A549 (cell line): Measurements from ENCODE around the gene CHTOP. TPM values are rescaled to one million over a fixed set of nuclear protein-coding genes. Genes with fewer than 3 reads are reported as not detected.
A peak's percentile ranks its signal among the peaks of the same experiment; 100 is the strongest.

ENCODE experiments used
- ATAC-seq, 2 experiments: fragments of 200-7000 bp in 1 of 2; fragments of >200 bp in 1 of 2; cut with Nextera tagmentation in 1 of 2; cut with Tn5 transposase in 1 of 2; 3 replicates each; pipeline versions ENCODE4 v1.8.0 to v1.9.1; 2018 to 2020; ENCODE audit warnings: mild to moderate bottlenecking in 1 of 2, moderate library complexity in 1 of 2
- CTCF ChIA-PET: fragments of 300-600 bp; sonication (Branson Sonifier 250); formaldehyde crosslinking; extraction: SDS; loops from one replicate; lab custom pipeline; 2021; ENCODE audit warnings: antibody characterized with exemption, inconsistent platforms; lab: Yijun Ruan, JAX
- POLR2A ChIA-PET: fragments of 350-600 bp; formaldehyde crosslinking; extraction: SDS; loops from one replicate; lab custom pipeline; 2021; ENCODE audit warnings: antibody characterized with exemption, inconsistent platforms; lab: Yijun Ruan, JAX
- DNase-seq, 2 experiments: peaks; one replicate each; pipeline versions ENCODE4 v3.0.0 to v3.0.0-alpha.2; 2011 to 2016; ENCODE audit warnings: low read depth in 1 of 2, low spot score in 1 of 2
- FAIRE-seq: peaks from 2 replicates; lab custom pipeline; 2011; peaks lifted over from hg19 to GRCh38; lab: Jason Lieb, UNC
- H3K27ac ChIP-seq, 2 experiments: fragments of >200 bp; sonication (Bioruptor Twin); formaldehyde crosslinking; 3 replicates each; pipeline ENCODE4 v1.5.1; 2016 to 2017
- H3K4me1 ChIP-seq: fragments of >200 bp; sonication (Bioruptor Twin); formaldehyde crosslinking; 3 replicates; pipeline ENCODE4 v1.6.1; 2016
- H3K4me2 ChIP-seq: fragments of >200 bp; sonication (Bioruptor Twin); formaldehyde crosslinking; 3 replicates; pipeline ENCODE4 v1.6.1; 2016
- H3K4me3 ChIP-seq: fragments of >200 bp; sonication (Bioruptor Twin); formaldehyde crosslinking; 3 replicates; pipeline ENCODE4 v1.5.1; 2016
- H3K9me3 ChIP-seq: fragments of >200 bp; sonication (Bioruptor Twin); formaldehyde crosslinking; 3 replicates; pipeline ENCODE4 v1.6.1; 2016
- CBX2 ChIP-seq: fragments of 200-600 bp; sonication (generic); IDR thresholded peaks from 2 replicates; pipeline ENCODE4 v1.6.1; 2016; ENCODE audit warnings: low read depth, mild to moderate bottlenecking, borderline replicate concordance
- CBX8 ChIP-seq: fragments of 200-600 bp; sonication (generic); IDR thresholded peaks from 2 replicates; pipeline ENCODE4 v1.6.1; 2016
- CEBPB ChIP-seq, 2 experiments: fragments of >200 bp in 1 of 2; sonication (Bioruptor Twin) in 1 of 2; formaldehyde crosslinking in 1 of 2; IDR thresholded peaks; 2 replicates each; pipeline ENCODE4 v1.6.1; 2012 to 2016
- CHD2 ChIP-seq: fragments of 150-350 bp; IDR thresholded peaks from 2 replicates; pipeline ENCODE4 v1.6.1; 2014; ENCODE audit warnings: low read length; ENCODE audit not compliant: partially characterized antibody
- CHD4 ChIP-seq: fragments of 200-600 bp; sonication (generic); IDR thresholded peaks from 2 replicates; pipeline ENCODE4 v1.6.1; 2016; ENCODE audit warnings: antibody characterized with exemption, mild to moderate bottlenecking, borderline replicate concordance
- EHMT2 ChIP-seq: fragments of 200-600 bp; sonication (generic); IDR thresholded peaks from 2 replicates; pipeline ENCODE4 v1.6.1; 2016; ENCODE audit warnings: antibody characterized with exemption, low read depth, mild to moderate bottlenecking, moderate library complexity
- EP300 ChIP-seq, 2 experiments: fragments of >200 bp; sonication (Bioruptor Twin); formaldehyde crosslinking; IDR thresholded peaks; 2 replicates in 1 of 2; 3 replicates in 1 of 2; pipeline ENCODE4 v1.6.1; 2016 to 2017
- FOSB ChIP-seq: fragments of 250-450 bp; sonication (Bioruptor Pico); IDR thresholded peaks from 2 replicates; pipeline ENCODE4 v1.5.0; 2020; ENCODE audit warnings: mild to moderate bottlenecking, moderate library complexity
- FOSL2 ChIP-seq, 2 experiments: fragments of 450-650 bp in 1 of 2; fragments of >200 bp in 1 of 2; sonication (Bioruptor Twin) in 1 of 2; formaldehyde crosslinking; IDR thresholded peaks; 2 replicates each; pipeline versions ENCODE4 v1.5.0 to v1.6.1; 2016 to 2020; ENCODE audit warnings: mild to moderate bottlenecking in 1 of 2, moderate library complexity in 1 of 2
- FOXS1 ChIP-seq: fragments of 250-450 bp; sonication (Bioruptor Pico); IDR thresholded peaks from 2 replicates; pipeline ENCODE4 v1.5.0; 2020; ENCODE audit warnings: mild to moderate bottlenecking, moderate library complexity
- GATA3 ChIP-seq: IDR thresholded peaks from 2 replicates; pipeline ENCODE4 v1.6.1; 2012; ENCODE audit warnings: borderline replicate concordance
- JUN ChIP-seq, 2 experiments: fragments of >200 bp; sonication (Bioruptor Twin); formaldehyde crosslinking; IDR thresholded peaks; 2 replicates in 1 of 2; 3 replicates in 1 of 2; pipeline ENCODE4 v1.6.1; 2016 to 2017
- JUNB ChIP-seq: fragments of >200 bp; sonication (Bioruptor Twin); formaldehyde crosslinking; IDR thresholded peaks from 2 replicates; pipeline ENCODE4 v1.6.1; 2016
- MAFK ChIP-seq: fragments of 450-650 bp; IDR thresholded peaks from 2 replicates; pipeline ENCODE4 v1.6.1; 2014; ENCODE audit not compliant: partially characterized antibody
- MAZ ChIP-seq: fragments of 150-350 bp; IDR thresholded peaks from 2 replicates; pipeline ENCODE4 v1.6.1; 2014; ENCODE audit warnings: antibody characterized with exemption, low read depth, low read length, borderline replicate concordance
- MYC ChIP-seq: IDR thresholded peaks from 2 replicates; pipeline ENCODE4 v1.6.1; 2012; ENCODE audit warnings: mild to moderate bottlenecking, inconsistent platforms, low read length, improper control_type of control experiment, borderline replicate concordance
- PHF8 ChIP-seq: fragments of 200-600 bp; sonication (generic); IDR thresholded peaks from 2 replicates; pipeline ENCODE4 v1.6.1; 2016; ENCODE audit warnings: low read depth, mild to moderate bottlenecking, antibody characterized with exemption, moderate library complexity, borderline replicate concordance
- POLR2A ChIP-seq: IDR thresholded peaks from 2 replicates; pipeline ENCODE4 v1.6.1; 2012; ENCODE audit warnings: mild to moderate bottlenecking, low read length
- SREBF2 ChIP-seq: fragments of 450-650 bp; IDR thresholded peaks from 2 replicates; pipeline ENCODE4 v1.6.1; 2014; ENCODE audit warnings: mild to moderate bottlenecking, moderate library complexity
- TFCP2L1 ChIP-seq: fragments of 250-450 bp; sonication (Bioruptor Pico); IDR thresholded peaks from 2 replicates; pipeline ENCODE4 v1.5.0; 2021; ENCODE audit warnings: mild to moderate bottlenecking
- ZFP36 ChIP-seq: fragments of 450-650 bp; IDR thresholded peaks from 2 replicates; pipeline ENCODE4 v1.6.1; 2014; ENCODE audit warnings: borderline replicate concordance; ENCODE audit not compliant: partially characterized antibody
- ZNF302 ChIP-seq: fragments of 250-450 bp; sonication (Bioruptor Pico); IDR thresholded peaks from 2 replicates; pipeline ENCODE4 v1.9.0; 2021; ENCODE audit warnings: inconsistent platforms, mild to moderate bottlenecking, moderate library complexity
- WGBS: methylation state at CpG from one replicate; pipeline ENCODE4 v1.1.6; 2017; ENCODE audit errors: missing lambda C conversion rate; 5-methylcytosine and 5-hydroxymethylcytosine counted together
- polyA plus RNA-seq, 4 experiments: library from polyadenylated mRNA; depleted of rRNA in 3 of 4; stranded (reverse); fragments of >200 nt; fragmentation: RNase III in 1 of 4; extraction: RNeasy Plus Mini Kit Qiagen cat#74134 plus additional on column Dnase treatment in 1 of 4; gene quantifications; 2 replicates in 3 of 4; 3 replicates in 1 of 4; pipeline ENCODE4 v1.2.3, GENCODE V29; 2011 to 2017
- TF ChIP-seq, protein P1 (sequence below): IDR thresholded peaks from 2 replicates; pipeline ENCODE4 v1.6.1; 2012
- TF ChIP-seq, protein P2 (sequence below): fragments of >200 bp; sonication (Bioruptor Twin); formaldehyde crosslinking; IDR thresholded peaks from 3 replicates; pipeline ENCODE4 v1.6.1; 2016
- TF ChIP-seq, protein P3 (sequence below): fragments of 150-350 bp; IDR thresholded peaks from 2 replicates; pipeline ENCODE4 v1.6.1; 2014; ENCODE audit warnings: low read depth, mild to moderate bottlenecking, low read length
- TF ChIP-seq, protein P4 (sequence below): fragments of 250-450 bp; sonication (Bioruptor Pico); IDR thresholded peaks from 2 replicates; pipeline ENCODE4 v1.5.0; 2020; ENCODE audit warnings: low read depth, mild to moderate bottlenecking, moderate library complexity

Gene CHTOP
- polyA plus RNA-seq, 2 of the 4 experiments (the other 2 are of a cell fraction), result 79.2 to 98.1 TPM

DNA sequence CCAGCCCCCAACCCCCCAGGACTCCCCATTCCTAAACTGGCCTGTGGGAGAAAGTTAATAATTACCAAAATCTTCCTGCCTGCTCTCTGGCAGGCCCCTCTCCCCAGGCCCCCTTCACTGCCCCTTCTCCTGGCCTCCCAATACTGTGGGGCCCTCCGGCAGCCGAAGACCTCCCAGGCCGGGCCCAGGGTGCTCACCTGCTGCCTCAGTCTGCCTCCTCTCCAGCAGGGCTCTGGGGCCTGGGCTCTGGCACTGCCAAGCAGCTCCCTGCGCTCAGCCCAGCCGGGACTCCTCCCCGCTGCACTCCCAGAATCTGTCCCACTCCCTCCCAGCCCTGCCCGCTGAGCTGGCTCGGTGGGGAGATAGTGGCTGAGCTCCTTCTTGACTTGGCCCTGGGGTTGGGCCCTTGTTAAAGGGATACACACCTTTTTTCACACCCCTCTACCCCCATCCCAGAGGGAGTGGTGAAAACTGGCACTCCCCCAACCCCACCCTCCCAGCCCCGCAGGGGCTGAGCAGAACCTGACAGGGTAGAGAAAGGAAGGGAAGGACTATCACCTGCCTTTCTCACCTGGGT is 21.0 kb upstream of the CHTOP start, which contains the start of gene S100A16:
Gene S100A16 (minus strand): TSS at position 383 of the 577 bp plus-strand sequence. CDS start 4,986 bp downstream, outside the sequence.
- H3K4me3 ChIP-seq, result peak within 1 kb of the TSS; percentile 68
- WGBS, result 0% methylated on average over 4 of the region's 9 CpGs
- peak; percentile 77 to 92 for DNase-seq
- TF ChIP-seq, protein P1, sequence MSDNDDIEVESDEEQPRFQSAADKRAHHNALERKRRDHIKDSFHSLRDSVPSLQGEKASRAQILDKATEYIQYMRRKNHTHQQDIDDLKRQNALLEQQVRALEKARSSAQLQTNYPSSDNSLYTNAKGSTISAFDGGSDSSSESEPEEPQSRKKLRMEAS, result peak; percentile 32; the same call in 1 of the 2 replicates
- TF ChIP-seq MAZ, result no peak
- TF ChIP-seq GATA3, result no peak
- no peak for TF ChIP-seq FOSB
- no peak for TF ChIP-seq TFCP2L1 (CRISPR knock-in tag)
- TF ChIP-seq, protein P2, sequence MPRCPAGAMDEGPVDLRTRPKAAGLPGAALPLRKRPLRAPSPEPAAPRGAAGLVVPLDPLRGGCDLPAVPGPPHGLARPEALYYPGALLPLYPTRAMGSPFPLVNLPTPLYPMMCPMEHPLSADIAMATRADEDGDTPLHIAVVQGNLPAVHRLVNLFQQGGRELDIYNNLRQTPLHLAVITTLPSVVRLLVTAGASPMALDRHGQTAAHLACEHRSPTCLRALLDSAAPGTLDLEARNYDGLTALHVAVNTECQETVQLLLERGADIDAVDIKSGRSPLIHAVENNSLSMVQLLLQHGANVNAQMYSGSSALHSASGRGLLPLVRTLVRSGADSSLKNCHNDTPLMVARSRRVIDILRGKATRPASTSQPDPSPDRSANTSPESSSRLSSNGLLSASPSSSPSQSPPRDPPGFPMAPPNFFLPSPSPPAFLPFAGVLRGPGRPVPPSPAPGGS, result 0 out of 3 replicates have a peak, but pooled peaks have one; percentile 48
- TF ChIP-seq POLR2A, result peak; percentile 70
- TF ChIP-seq CBX8, result no peak
- TF ChIP-seq PHF8, result peak; percentile 64; the same call in 1 of the 2 replicates
- peak in 1 of 2 experiments; percentile 48; a peak in 2 of 5 replicates for TF ChIP-seq JUN (IDR thresholded peaks at IDR 0.05)
- no peaks in the 10 kb centered on the region for H3K9me3 ChIP-seq
- FAIRE-seq, result no peak
- peaks cover 60% of the 10 kb centered on the region for H3K4me1 ChIP-seq
- POLR2A ChIA-PET, result interaction anchor here (0.6 to 4.7 kb wide), 8 partner anchors 12 to 377 kb away, joined by 3 to 49 read pairs (median 4); partner anchors contain the start of genes CHTOP, S100A13 and S100A6
- peak; percentile 65 to 82 for ATAC-seq
- CTCF ChIA-PET, result interaction anchor here (0.8 to 8.5 kb wide), 12 partner anchors 9 to 260 kb away, joined by 3 to 118 read pairs (median 6); partner anchors contain the start of genes CHTOP, S100A1 and S100A13
- H3K4me2 ChIP-seq, result peak within 1 kb of the TSS; percentile 96
- peak within 1 kb of the TSS; percentile 91 to 96 for H3K27ac ChIP-seq

DNA sequence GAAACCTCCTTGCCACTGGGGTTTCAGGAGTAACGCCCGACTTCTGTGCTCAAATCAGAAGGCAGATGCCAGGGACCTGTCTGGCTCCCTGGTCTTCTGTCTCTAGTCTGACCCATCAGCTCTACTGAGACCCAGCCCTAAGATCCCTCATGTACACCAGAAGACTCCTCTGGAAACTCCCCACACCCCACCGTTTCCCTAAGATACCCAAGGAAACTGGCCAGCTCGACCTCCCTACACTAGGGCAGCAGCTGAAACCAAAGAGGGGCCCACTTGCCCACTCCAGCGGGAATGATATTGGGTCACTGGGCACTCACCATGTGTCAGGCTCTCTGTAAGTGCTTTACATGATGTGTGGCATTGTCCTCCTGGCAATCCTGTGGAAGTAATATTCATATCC is 20.5 kb upstream of the CHTOP start:
- FAIRE-seq (no peak), ATAC-seq (no peak), DNase-seq (no peak)
- 44% methylated on average over 5 of the region's 5 CpGs for WGBS
- ChIA-PET POLR2A (interaction anchor here (0.7 to 4.7 kb wide), 6 partner anchors 11 to 77 kb away, joined by 3 to 49 read pairs (median 4); partner anchors contain the start of genes CHTOP, S100A13 and S100A6), CTCF (interaction anchor here (0.8 to 18.3 kb wide), 9 partner anchors 10 to 109 kb away, joined by 3 to 253 read pairs (median 9); partner anchors contain the start of genes CHTOP, S100A1 and S100A13)
- H3K4me2 ChIP-seq, result peak overlapping the region; percentile 96
- H3K4me3 ChIP-seq, result peak overlapping the region; percentile 68
- TF ChIP-seq FOXS1 (CRISPR knock-in tag) (no peak), JUNB (no peak), CEBPB (IDR thresholded peaks at IDR 0.05) (no peak), EP300 (IDR thresholded peaks at IDR 0.05) (no peak), CHD2 (no peak), FOSL2 (IDR thresholded peaks at IDR 0.05) (no peak), FOSL2 (CRISPR knock-in tag; IDR thresholded peaks at IDR 0.05) (no peak), ZNF302 (CRISPR knock-in tag) (no peak), CBX2 (no peak), MYC (no peak), MAFK (no peak), SREBF2 (no peak), EHMT2 (no peak), FOSB (no peak), ZFP36 (no peak), TFCP2L1 (CRISPR knock-in tag) (no peak), CHD4 (no peak)
- TF ChIP-seq, protein P3, sequence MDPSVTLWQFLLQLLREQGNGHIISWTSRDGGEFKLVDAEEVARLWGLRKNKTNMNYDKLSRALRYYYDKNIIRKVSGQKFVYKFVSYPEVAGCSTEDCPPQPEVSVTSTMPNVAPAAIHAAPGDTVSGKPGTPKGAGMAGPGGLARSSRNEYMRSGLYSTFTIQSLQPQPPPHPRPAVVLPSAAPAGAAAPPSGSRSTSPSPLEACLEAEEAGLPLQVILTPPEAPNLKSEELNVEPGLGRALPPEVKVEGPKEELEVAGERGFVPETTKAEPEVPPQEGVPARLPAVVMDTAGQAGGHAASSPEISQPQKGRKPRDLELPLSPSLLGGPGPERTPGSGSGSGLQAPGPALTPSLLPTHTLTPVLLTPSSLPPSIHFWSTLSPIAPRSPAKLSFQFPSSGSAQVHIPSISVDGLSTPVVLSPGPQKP, result no peak
- TF ChIP-seq, protein P4, sequence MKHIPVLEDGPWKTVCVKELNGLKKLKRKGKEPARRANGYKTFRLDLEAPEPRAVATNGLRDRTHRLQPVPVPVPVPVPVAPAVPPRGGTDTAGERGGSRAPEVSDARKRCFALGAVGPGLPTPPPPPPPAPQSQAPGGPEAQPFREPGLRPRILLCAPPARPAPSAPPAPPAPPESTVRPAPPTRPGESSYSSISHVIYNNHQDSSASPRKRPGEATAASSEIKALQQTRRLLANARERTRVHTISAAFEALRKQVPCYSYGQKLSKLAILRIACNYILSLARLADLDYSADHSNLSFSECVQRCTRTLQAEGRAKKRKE (CRISPR knock-in tag), result no peak
- TF ChIP-seq, protein P1, result no peak
- peak overlapping the region; percentile 91 to 96 for H3K27ac ChIP-seq
- peaks cover 54% of the 10 kb centered on the region for H3K4me1 ChIP-seq
- H3K9me3 ChIP-seq, result no peaks in the 10 kb centered on the region
